ENCODE results near the gene CFAP77.

GRCh38 chr9:132605387-132605786 lies 195.4 kb downstream of the CFAP77 start:
- no peak for TF ChIP-seq CTCF (IDR thresholded peaks at IDR 0.05)
- TF ChIP-seq POLR2A (IDR thresholded peaks at IDR 0.05): no peak
- TF ChIP-seq POLR2AphosphoS5 (IDR thresholded peaks at IDR 0.05): no peak

Data from prostate gland (tissue), 2 donors.